ENCODE results near the gene DVL1.
"Not testable (repeated sequence)": the region's sequence is repeated elsewhere in the genome, so short reads cannot be mapped to it uniquely, and the experiment has no call there.

The DVL1 gene

GRCh38 chr1:1349256-1350012, at the start of gene DVL1:
Gene DVL1, minus strand, starts transcription at chr1:1349418. Its CDS starts 353 bp downstream, at chr1:1349065.
- peak; percentile 68 for DNase-seq

- peak; percentile 31 for DNase-seq
Measured at GRCh38 chr1:1398677-1399186, 49.5 kb upstream of the DVL1 start.

GRCh38 chr1:1397839-1398523, 48.8 kb upstream of the DVL1 start:
- no peak for DNase-seq

- DNase-seq, result no peak
Measured at GRCh38 chr1:1395166-1395565, 45.9 kb upstream of the DVL1 start.

- no peak for DNase-seq
Measured at GRCh38 chr1:1394116-1394515, 44.9 kb upstream of the DVL1 start.

- DNase-seq, result no peak
Measured at GRCh38 chr1:1393428-1393827, 44.2 kb upstream of the DVL1 start.

- no peak for DNase-seq
Measured at GRCh38 chr1:1393014-1393413, 43.8 kb upstream of the DVL1 start.

- no peak for DNase-seq
Measured at GRCh38 chr1:1391225-1391624, 42.0 kb upstream of the DVL1 start.

- DNase-seq, result no peak
Measured at GRCh38 chr1:1390675-1391074, 41.5 kb upstream of the DVL1 start.

GRCh38 chr1:1388078-1388472, 38.9 kb upstream of the DVL1 start:
- no peak for DNase-seq

GRCh38 chr1:1387098-1388077, 38.2 kb upstream of the DVL1 start:
- no peak for DNase-seq

- no peak for DNase-seq
Measured at GRCh38 chr1:1385931-1386330, 36.7 kb upstream of the DVL1 start.

GRCh38 chr1:1385339-1385738, 36.1 kb upstream of the DVL1 start:
- DNase-seq, result not testable (repeated sequence)

GRCh38 chr1:1381294-1381693, 32.1 kb upstream of the DVL1 start:
- no peak for DNase-seq

GRCh38 chr1:1380860-1381259, 31.6 kb upstream of the DVL1 start:
- no peak for DNase-seq

- no peak for DNase-seq
Measured at GRCh38 chr1:1377540-1378205, 28.5 kb upstream of the DVL1 start.

GRCh38 chr1:1376551-1377226, 27.5 kb upstream of the DVL1 start:
- no peak for DNase-seq

GRCh38 chr1:1374929-1375662, 25.9 kb upstream of the DVL1 start, which contains the start of gene AURKAIP1:
Gene AURKAIP1, minus strand, starts transcription at chr1:1375207. Its CDS starts 451 bp downstream, at chr1:1374756.
- peak; percentile 98 for DNase-seq

GRCh38 chr1:1374589-1374928, 25.3 kb upstream of the DVL1 start:
- no peak for DNase-seq

GRCh38 chr1:1373815-1374588, 24.8 kb upstream of the DVL1 start:
- DNase-seq, result no peak

All from stimulated activated CD4-positive, alpha-beta T cell treated with anti-CD3 and anti-CD28 coated beads, Interleukin-4, amount 100 ng/mL, for 24 hours (primary cell).